Measurements from ENCODE around the gene NDFIP2. TPM values are rescaled to one million over a fixed set of nuclear protein-coding genes. Genes with fewer than 3 reads are reported as not detected.

The NDFIP2 gene
- polyA plus RNA-seq, 1 of the 3 experiments (the other 2 are of a cell fraction) = 21.4 TPM

GRCh38 chr13:79492313-79492798 is 11.4 kb downstream of the NDFIP2 start:
- ChIA-PET POLR2A (no interaction called here), CTCF (interaction anchor here (0.6 to 0.9 kb wide), 2 partner anchors 8 to 15 kb away, joined by 3 read pairs; no protein-coding TSS in a partner anchor)
- peak overlapping the region; percentile 12 to 50; a peak in 3 of 4 replicates for H3K27ac ChIP-seq (ENCODE audit: low read depth in 2 of 2, low read length in 1 of 2)
- H3F3A ChIP-seq (replicated peaks; ENCODE audit: insufficient read depth) = peaks cover 7% of the 10 kb centered on the region
- no peak overlapping the region for H3K9ac ChIP-seq
- TF ChIP-seq FOXM1 (IDR thresholded peaks at IDR 0.05; ENCODE audit: low read depth) = no peak
- TF ChIP-seq ELF1 (IDR thresholded peaks at IDR 0.05) = no peak
- no peak for TF ChIP-seq MXI1 (IDR thresholded peaks at IDR 0.05; ENCODE audit: low read depth, low read length)
- TF ChIP-seq SIN3A (IDR thresholded peaks at IDR 0.05; ENCODE audit: borderline replicate concordance, low read depth, low read length) = no peak
- no peak for TF ChIP-seq FOSL2 (IDR thresholded peaks at IDR 0.05; ENCODE audit: borderline replicate concordance, low read depth)
- TF ChIP-seq GATA2 (CRISPR knock-in tag; IDR thresholded peaks at IDR 0.05) = no peak
- TF ChIP-seq SMC3 (IDR thresholded peaks at IDR 0.05; ENCODE audit: low read depth, low read length) = no peak
- TF ChIP-seq PBX3 (IDR thresholded peaks at IDR 0.05) = no peak
- TF ChIP-seq CHD2 (IDR thresholded peaks at IDR 0.05; ENCODE audit: low read length, partially characterized antibody) = no peak
- no peak for TF ChIP-seq TCF12 (IDR thresholded peaks at IDR 0.05)
- no peak for TF ChIP-seq RCOR1 (IDR thresholded peaks at IDR 0.05; ENCODE audit: low read length)
- WGBS (ENCODE audit: low lambda C conversion rate) = 86% methylated on average over 5 of the region's 5 CpGs
- H3K4me1 ChIP-seq (ENCODE audit: control insufficient read depth in 1 of 2, insufficient read depth in 2 of 2, low read depth in 1 of 2, low read length in 1 of 2) = peaks cover 0 to 8% of the 10 kb centered on the region in 2 experiments; a peak in 2 of 4 replicates
- peaks cover 5 to 8% of the 10 kb centered on the region in 2 experiments for H3K36me3 ChIP-seq (replicated peaks in 1 of 2; ENCODE audit: control insufficient read depth in 1 of 2, insufficient read depth in 2 of 2, low read length in 1 of 2)
- no peak overlapping the region for H2AFZ ChIP-seq (ENCODE audit: low read depth)
- H3K9me2 ChIP-seq = no peaks in the 10 kb centered on the region
- H3K9me3 ChIP-seq = no peaks in the 10 kb centered on the region
- peaks cover 95% of the 10 kb centered on the region for H3K79me2 ChIP-seq (ENCODE audit: insufficient read depth)
- no peaks in the 10 kb centered on the region for H3K27me3 ChIP-seq (ENCODE audit: insufficient read depth)
- no peak overlapping the region for H3K4me3 ChIP-seq (ENCODE audit: low read depth in 2 of 2, low read length in 1 of 2)
- H3K4me2 ChIP-seq = peak overlapping the region; percentile 36; the same call in 1 of the 2 replicates
- no peak for DNase-seq
- peaks cover 29% of the 10 kb centered on the region; the same call in 1 of the 2 replicates for H4K20me1 ChIP-seq (ENCODE audit: insufficient read depth)

- WGBS (ENCODE audit: low lambda C conversion rate) = 96% methylated on average over 2 of the region's 2 CpGs
- Histone ChIP-seq H2AFZ (ENCODE audit: low read depth) (no peak overlapping the region), H3K27ac (ENCODE audit: low read depth in 2 of 2, low read length in 1 of 2) (peak overlapping the region; percentile 12 to 50; a peak in 2 of 4 replicates), H3K9me2 (no peaks in the 10 kb centered on the region), H3K27me3 (ENCODE audit: insufficient read depth) (no peaks in the 10 kb centered on the region), H3K9me3 (no peaks in the 10 kb centered on the region), H3K36me3 (replicated peaks in 1 of 2; ENCODE audit: control insufficient read depth in 1 of 2, insufficient read depth in 2 of 2, low read length in 1 of 2) (peaks cover 5 to 8% of the 10 kb centered on the region in 2 experiments), H3K4me3 (ENCODE audit: low read depth in 2 of 2, low read length in 1 of 2) (no peak overlapping the region), H3F3A (replicated peaks; ENCODE audit: insufficient read depth) (peaks cover 7% of the 10 kb centered on the region), H3K79me2 (ENCODE audit: insufficient read depth) (peaks cover 95% of the 10 kb centered on the region), H3K9ac (no peak overlapping the region), H4K20me1 (ENCODE audit: insufficient read depth) (peaks cover 29% of the 10 kb centered on the region; the same call in 1 of the 2 replicates), H3K4me1 (ENCODE audit: control insufficient read depth in 1 of 2, insufficient read depth in 2 of 2, low read depth in 1 of 2, low read length in 1 of 2) (peaks cover 0 to 8% of the 10 kb centered on the region in 2 experiments; a peak in 2 of 4 replicates), H3K4me2 (no peak overlapping the region)
- POLR2A ChIA-PET = no interaction called here
- CTCF ChIA-PET = interaction anchor here (0.9 kb wide), 1 partner anchor 8 kb away, joined by 3 read pairs; no protein-coding TSS in a partner anchor
- TF ChIP-seq GABPA (IDR thresholded peaks at IDR 0.05; ENCODE audit: low read depth) (no peak), NFIC (IDR thresholded peaks at IDR 0.05; ENCODE audit: borderline replicate concordance) (no peak), CHD2 (IDR thresholded peaks at IDR 0.05; ENCODE audit: low read length, partially characterized antibody) (no peak), TCF12 (IDR thresholded peaks at IDR 0.05) (no peak), RXRA (IDR thresholded peaks at IDR 0.05; ENCODE audit: borderline replicate concordance, low read depth) (no peak), ELF1 (IDR thresholded peaks at IDR 0.05) (no peak), MEF2A (IDR thresholded peaks at IDR 0.05; ENCODE audit: borderline replicate concordance, low read depth) (no peak), NRF1 (IDR thresholded peaks at IDR 0.05; ENCODE audit: low read depth, low read length) (no peak), USF2 (IDR thresholded peaks at IDR 0.05; ENCODE audit: borderline replicate concordance, low read depth, low read length) (no peak), TAF1 (IDR thresholded peaks at IDR 0.05; ENCODE audit: borderline replicate concordance, low read depth, low read length) (no peak), EZH2phosphoT487 (IDR thresholded peaks at IDR 0.05; ENCODE audit: borderline replicate concordance, low read depth) (no peak), USF1 (IDR thresholded peaks at IDR 0.05; ENCODE audit: borderline replicate concordance, low read depth) (no peak), RAD21 (IDR thresholded peaks at IDR 0.05; ENCODE audit: low read length) (no peak)
- no peak for DNase-seq
Observed at GRCh38 chr13:79492918-79493594, 12.1 kb downstream of the NDFIP2 start.
